BE2C (cell line): ENCODE measurements around the gene PPP3CA.

Experiments used
- DNase-seq: peaks from one replicate; pipeline ENCODE4 v3.0.0-alpha.2; 2020
- H3K27me3 ChIP-seq: fragments of 250-450 bp; sonication (Bioruptor Pico); 2 replicates; pipeline ENCODE4 v1.5.1; 2020; ENCODE audit warnings: mild to moderate bottlenecking
- H3K36me3 ChIP-seq: fragments of 250-450 bp; sonication (Bioruptor Pico); 2 replicates; pipeline ENCODE4 v1.5.1; 2020; ENCODE audit warnings: mild to moderate bottlenecking
- H3K4me1 ChIP-seq: fragments of 250-450 bp; sonication (Bioruptor Pico); 2 replicates; pipeline ENCODE4 v1.5.1; 2020
- H3K4me3 ChIP-seq: 2 replicates; pipeline ENCODE4 v1.5.1; 2011; ENCODE audit warnings: low read depth, low read length
- H3K9me3 ChIP-seq: fragments of 250-450 bp; sonication (Bioruptor Pico); 2 replicates; pipeline ENCODE4 v1.5.1; 2020
- CTCF ChIP-seq: IDR thresholded peaks from 2 replicates; pipeline ENCODE4 v1.5.1; 2012; ENCODE audit warnings: mild to moderate bottlenecking, low read depth, low read length

Gene PPP3CA

GRCh38 chr4:101178731-101179130 lies 168.6 kb downstream of the PPP3CA start:
- H3K4me3 ChIP-seq: no peak overlapping the region
- no peaks in the 10 kb centered on the region; the same call in 1 of the 2 replicates for H3K36me3 ChIP-seq
- no peaks in the 10 kb centered on the region for H3K4me1 ChIP-seq
- H3K9me3 ChIP-seq: no peaks in the 10 kb centered on the region
- TF ChIP-seq CTCF: no peak
- no peaks in the 10 kb centered on the region for H3K27me3 ChIP-seq
- no peak for DNase-seq

- H3K27me3 ChIP-seq: no peaks in the 10 kb centered on the region
- no peak overlapping the region for H3K4me3 ChIP-seq
- no peak for DNase-seq
- no peaks in the 10 kb centered on the region for H3K36me3 ChIP-seq
- H3K4me1 ChIP-seq: no peaks in the 10 kb centered on the region
- TF ChIP-seq CTCF: no peak
- H3K9me3 ChIP-seq: no peaks in the 10 kb centered on the region
Measured at GRCh38 chr4:101177154-101177553, 170.2 kb downstream of the PPP3CA start.

GRCh38 chr4:101175896-101176676 lies 171.2 kb downstream of the PPP3CA start:
- no peak for TF ChIP-seq CTCF
- H3K4me3 ChIP-seq: no peak overlapping the region
- DNase-seq: no peak
- H3K27me3 ChIP-seq: no peaks in the 10 kb centered on the region
- no peaks in the 10 kb centered on the region for H3K36me3 ChIP-seq
- H3K9me3 ChIP-seq: no peaks in the 10 kb centered on the region
- H3K4me1 ChIP-seq: no peaks in the 10 kb centered on the region

GRCh38 chr4:101174679-101175345 lies 172.5 kb downstream of the PPP3CA start:
- H3K27me3 ChIP-seq: no peaks in the 10 kb centered on the region
- no peaks in the 10 kb centered on the region for H3K36me3 ChIP-seq
- no peak for DNase-seq
- TF ChIP-seq CTCF: no peak
- no peaks in the 10 kb centered on the region for H3K9me3 ChIP-seq
- H3K4me3 ChIP-seq: no peak overlapping the region
- H3K4me1 ChIP-seq: no peaks in the 10 kb centered on the region

- Histone ChIP-seq H3K4me1 (peaks cover 6% of the 10 kb centered on the region), H3K36me3 (no peaks in the 10 kb centered on the region), H3K9me3 (no peaks in the 10 kb centered on the region), H3K4me3 (no peak overlapping the region), H3K27me3 (no peaks in the 10 kb centered on the region)
- TF ChIP-seq CTCF: no peak
- DNase-seq: no peak
Measured at GRCh38 chr4:101172369-101172768, 175.0 kb downstream of the PPP3CA start.

- DNase-seq: no peak
- H3K4me1 ChIP-seq: peaks cover 6% of the 10 kb centered on the region
Measured at GRCh38 chr4:101171747-101172146, 175.6 kb downstream of the PPP3CA start.

More at GRCh38 chr4:101171747-101172146, 175.6 kb downstream of the PPP3CA start:
- Histone ChIP-seq H3K4me3 (no peak overlapping the region), H3K9me3 (no peaks in the 10 kb centered on the region), H3K36me3 (no peaks in the 10 kb centered on the region), H3K27me3 (no peaks in the 10 kb centered on the region)
- TF ChIP-seq CTCF: no peak
